CD14-positive monocyte (primary cell): ENCODE data around the gene ATG16L2. TPM values are rescaled to one million over a fixed set of nuclear protein-coding genes. Genes with fewer than 3 reads are reported as not detected.

Source experiments
- DNase-seq, 3 donors: peaks; one replicate each; pipeline ENCODE4 v3.0.0-alpha.2; 2011 to 2022
- H2AFZ ChIP-seq: 2 replicates; pipeline ENCODE4 v1.6.0; 2012; ENCODE audit warnings: mild to moderate bottlenecking, low read depth, low read length, inconsistent platforms; ENCODE audit not compliant: insufficient read depth, poor library complexity, severe bottlenecking
- H3K27ac ChIP-seq, 2 donors: 1 replicate in 1 of 2; 2 replicates in 1 of 2; pipeline ENCODE4 v1.5.1; 2012 to 2013; ENCODE audit warnings: low read length in 2 of 2, control low read depth in 1 of 2, inconsistent platforms in 1 of 2, low read depth in 1 of 2, mild to moderate bottlenecking in 1 of 2
- H3K27me3 ChIP-seq, 2 donors: one replicate each; pipeline versions ENCODE4 v1.6.0 to v1.6.1; 2011 to 2013; ENCODE audit warnings: low read length in 2 of 2; ENCODE audit not compliant: control insufficient read depth in 2 of 2, insufficient read depth in 2 of 2
- H3K36me3 ChIP-seq, 2 donors: replicated peaks in 1 of 2; 1 replicate in 1 of 2; 2 replicates in 1 of 2; pipeline versions ENCODE4 v1.5.1 to v1.6.1; 2012 to 2013; ENCODE audit warnings: low read length in 2 of 2, control low read depth in 1 of 2, inconsistent platforms in 1 of 2, mild to moderate bottlenecking in 1 of 2; ENCODE audit not compliant: insufficient read depth in 2 of 2, control insufficient read depth in 1 of 2
- H3K4me1 ChIP-seq, 2 donors: 1 replicate in 1 of 2; 2 replicates in 1 of 2; pipeline versions ENCODE4 v1.5.1 to v1.6.1; 2012 to 2013; ENCODE audit warnings: low read length in 2 of 2, control low read depth in 1 of 2, inconsistent platforms in 1 of 2, mild to moderate bottlenecking in 1 of 2, moderate library complexity in 1 of 2; ENCODE audit not compliant: insufficient read depth in 2 of 2, control insufficient read depth in 1 of 2
- H3K4me2 ChIP-seq: replicated peaks from 2 replicates; pipeline ENCODE3; 2012; ENCODE audit warnings: low read length, moderate library complexity, mild to moderate bottlenecking; ENCODE audit not compliant: poor library complexity, severe bottlenecking; ENCODE audit errors: extremely low read depth
- H3K4me3 ChIP-seq, 3 experiments: fragments of 200-600 bp in 1 of 3; sonication (generic) in 1 of 3; replicated peaks in 1 of 3; 1 replicate in 2 of 3; 2 replicates in 1 of 3; pipeline ENCODE4 v1.5.1; 2011 to 2013; ENCODE audit warnings: low read length in 3 of 3, mild to moderate bottlenecking in 3 of 3, control low read depth in 2 of 3, low read depth in 2 of 3, inconsistent platforms in 1 of 3, moderate library complexity in 1 of 3
- H3K79me2 ChIP-seq: 2 replicates; pipeline ENCODE4 v1.6.0; 2012; ENCODE audit warnings: mild to moderate bottlenecking, control low read depth, inconsistent platforms, low read length, moderate library complexity; ENCODE audit not compliant: insufficient read depth
- H3K9ac ChIP-seq: 2 replicates; pipeline ENCODE4 v1.6.0; 2017; ENCODE audit warnings: low read length, mild to moderate bottlenecking; ENCODE audit not compliant: insufficient read depth, poor library complexity, severe bottlenecking
- H3K9me3 ChIP-seq, 2 donors: replicated peaks in 1 of 2; 1 replicate in 1 of 2; 2 replicates in 1 of 2; pipeline versions ENCODE4 v1.5.1 to v1.6.1; 2012 to 2013; ENCODE audit warnings: low read length in 2 of 2, control low read depth in 1 of 2; ENCODE audit not compliant: control insufficient read depth in 1 of 2, insufficient read depth in 1 of 2
- H4K20me1 ChIP-seq: 2 replicates; pipeline ENCODE4 v1.6.0; 2012; ENCODE audit warnings: mild to moderate bottlenecking, low read length, control low read depth, moderate library complexity; ENCODE audit not compliant: insufficient read depth
- H3K27ac Mint-ChIP-seq, 7 donors: one replicate each; pipeline ENCODE4 v1.8.0; 2020; ENCODE audit warnings: mild to moderate bottlenecking in 7 of 7, mixed read lengths in 7 of 7, moderate library complexity in 6 of 7, inconsistent platforms in 2 of 7
- H3K27me3 Mint-ChIP-seq, 3 donors: one replicate each; pipeline ENCODE4 v1.8.0; 2021 to 2022; ENCODE audit warnings: low read depth in 3 of 3, mild to moderate bottlenecking in 3 of 3, mixed read lengths in 3 of 3, moderate library complexity in 3 of 3, inconsistent platforms in 1 of 3
- H3K36me3 Mint-ChIP-seq, 2 donors: one replicate each; pipeline ENCODE4 v1.8.0; 2020; ENCODE audit warnings: mixed read lengths in 2 of 2, inconsistent platforms in 1 of 2, mild to moderate bottlenecking in 1 of 2
- H3K4me1 Mint-ChIP-seq: one replicate; pipeline ENCODE4 v1.8.0; 2020; ENCODE audit warnings: mild to moderate bottlenecking, mixed read lengths
- H3K4me3 Mint-ChIP-seq, 2 donors: one replicate each; pipeline ENCODE4 v1.8.0; 2020; ENCODE audit warnings: mild to moderate bottlenecking in 2 of 2, mixed read lengths in 2 of 2, moderate library complexity in 1 of 2
- H3K9me3 Mint-ChIP-seq, 7 donors: one replicate each; pipeline ENCODE4 v1.8.0; 2020 to 2022; ENCODE audit warnings: mixed read lengths in 7 of 7, mild to moderate bottlenecking in 6 of 7, moderate library complexity in 6 of 7, inconsistent platforms in 2 of 7
- WGBS: methylation state at CpG from one replicate; pipeline ENCODE4 v1.1.5; 2013; ENCODE audit warnings: missing lambda C conversion rate; ENCODE audit not compliant: insufficient coverage; 5-methylcytosine and 5-hydroxymethylcytosine counted together
- intact Hi-C, 2 donors: fragments of 100-400 bp; cut with micrococcal nuclease; formaldehyde crosslinking; loops; one replicate each; pipeline versions ENCODE4 v1.15.0 to v1.15.1; 2023
- polyA minus RNA-seq: library from RNA; depleted of rRNA, polyadenylated mRNA; stranded (reverse); fragments of >200 nt; gene quantifications from 2 replicates; pipeline ENCODE4 v1.2.3, GENCODE V29; 2012
- polyA plus RNA-seq, 3 donors: library from polyadenylated mRNA; depleted of rRNA in 1 of 3; unstranded in 2 of 3; stranded (reverse) in 1 of 3; fragments of 300-500 nt in 2 of 3; fragments of >200 nt in 1 of 3; fragmentation: Illumina TruSeq in 2 of 3; gene quantifications; 1 replicate in 2 of 3; 2 replicates in 1 of 3; pipeline ENCODE4 v1.2.3, GENCODE V29; 2012 to 2021
- total RNA-seq, 12 experiments: library from RNA in 1 of 12; stranded (reverse) in 1 of 12; fragments of 120-200 nt in 1 of 12; gene quantifications; one replicate each; pipeline ENCODE4 v1.2.4 and lab custom pipeline; 2013 to 2026; ENCODE audit warnings: mixed read lengths in 6 of 12, inconsistent platforms in 1 of 12
- TF ChIP-seq, protein P1 (sequence below): fragments of 200-600 bp; IDR thresholded peaks from one replicate; pipeline ENCODE4 v1.8.0; 2022; ENCODE audit warnings: antibody characterized with exemption, mild to moderate bottlenecking

Gene ATG16L2, protein sequence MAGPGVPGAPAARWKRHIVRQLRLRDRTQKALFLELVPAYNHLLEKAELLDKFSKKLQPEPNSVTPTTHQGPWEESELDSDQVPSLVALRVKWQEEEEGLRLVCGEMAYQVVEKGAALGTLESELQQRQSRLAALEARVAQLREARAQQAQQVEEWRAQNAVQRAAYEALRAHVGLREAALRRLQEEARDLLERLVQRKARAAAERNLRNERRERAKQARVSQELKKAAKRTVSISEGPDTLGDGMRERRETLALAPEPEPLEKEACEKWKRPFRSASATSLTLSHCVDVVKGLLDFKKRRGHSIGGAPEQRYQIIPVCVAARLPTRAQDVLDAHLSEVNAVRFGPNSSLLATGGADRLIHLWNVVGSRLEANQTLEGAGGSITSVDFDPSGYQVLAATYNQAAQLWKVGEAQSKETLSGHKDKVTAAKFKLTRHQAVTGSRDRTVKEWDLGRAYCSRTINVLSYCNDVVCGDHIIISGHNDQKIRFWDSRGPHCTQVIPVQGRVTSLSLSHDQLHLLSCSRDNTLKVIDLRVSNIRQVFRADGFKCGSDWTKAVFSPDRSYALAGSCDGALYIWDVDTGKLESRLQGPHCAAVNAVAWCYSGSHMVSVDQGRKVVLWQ
- total RNA-seq (2013) = 315 TPM
- polyA plus RNA-seq (100 to 1,000 TPM in 1 of 3 donors, 10 to 100 TPM in 2; 36.9 to 975 (median 46.8) TPM), polyA minus RNA-seq (146 and 166 TPM in 2 replicates), total RNA-seq (lab: John Stamatoyannopoulos, UW) (29.3 to 214 (median 137) reads per million in 11 experiments)

DNA sequence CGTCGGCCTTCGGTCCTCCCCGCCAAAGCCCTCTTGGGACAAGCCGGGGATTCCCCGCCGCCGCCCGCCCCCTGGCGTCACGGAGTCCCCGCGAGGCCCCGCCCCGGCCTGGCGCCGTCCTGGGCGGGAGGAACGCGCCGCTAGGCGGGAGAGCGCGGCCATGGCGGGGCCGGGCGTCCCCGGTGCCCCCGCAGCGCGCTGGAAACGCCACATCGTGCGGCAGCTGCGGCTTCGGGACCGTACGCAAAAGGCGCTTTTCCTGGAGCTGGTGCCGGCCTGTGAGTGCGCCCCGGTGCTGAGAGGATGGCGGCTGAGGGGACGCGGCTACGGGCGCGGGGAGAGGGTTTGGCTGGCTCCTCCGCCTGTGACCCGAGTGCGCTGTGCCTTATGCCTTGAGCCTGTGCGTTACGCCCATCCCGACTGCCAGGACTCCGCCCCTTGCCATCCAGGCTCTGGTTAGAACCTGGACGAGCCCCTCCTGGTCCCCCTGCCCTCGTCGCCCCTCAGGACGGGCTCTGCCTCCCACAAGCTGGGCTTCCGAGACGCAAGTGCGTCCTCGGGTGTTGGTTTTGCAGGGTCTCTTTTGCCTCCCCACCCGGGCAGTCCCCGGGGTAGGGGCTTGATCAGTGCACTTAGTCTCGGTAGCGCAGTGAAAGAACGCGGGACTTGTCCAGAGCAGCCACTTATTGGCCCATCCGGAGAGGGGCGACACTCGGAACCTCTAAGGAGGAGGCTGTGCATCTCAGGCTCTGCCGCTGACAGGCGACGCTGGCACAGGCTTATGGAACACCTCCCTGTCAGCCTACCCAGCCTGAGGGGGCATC, at the start of gene ATG16L2:
Gene ATG16L2 (plus strand): TSS at position 126 of the 824 bp plus-strand sequence. CDS start 35 bp downstream, at position 161.
- intact Hi-C loops = loop anchor here (2.0 to 5.0 kb wide), 5 partner anchors 20 to 92 kb away; partner anchors contain the start of gene STARD10 (in 1 of the 2)
- under 1% methylated on average over 75 of the region's 75 CpGs for WGBS
- Histone ChIP-seq H4K20me1 (peaks cover 53% of the 10 kb centered on the region), H2AFZ (peak within 1 kb of the TSS; percentile 60), H3K27me3 (no peaks in the 10 kb centered on the region), H3K4me1 (peaks cover 46 to 70% of the 10 kb centered on the region in 2 donors), H3K9ac (peak within 1 kb of the TSS; percentile 94), H3K4me2 (peak within 1 kb of the TSS; percentile 100), H3K79me2 (peaks cover 100% of the 10 kb centered on the region), H3K27ac (peak within 1 kb of the TSS; percentile 98), H3K4me3 (peak within 1 kb of the TSS; percentile 73 to 100 (median 99)), H3K9me3 (no peaks in the 10 kb centered on the region), H3K36me3 (peaks cover 34 to 36% of the 10 kb centered on the region in 2 donors)
- H3K9me3 Mint-ChIP-seq = peaks cover 0 to 5% (median 3%) of the 10 kb centered on the region in 7 donors
- peaks cover 65% of the 10 kb centered on the region for H3K4me1 Mint-ChIP-seq
- peak; percentile 74 to 86 (median 80) for DNase-seq
- H3K36me3 Mint-ChIP-seq = peaks cover 40 to 63% of the 10 kb centered on the region in 2 donors
- H3K4me3 Mint-ChIP-seq = peak within 1 kb of the TSS; percentile 99 to 100
- H3K27me3 Mint-ChIP-seq = peaks cover 0 to 5% (median 3%) of the 10 kb centered on the region in 3 donors
- TF ChIP-seq, protein P1, sequence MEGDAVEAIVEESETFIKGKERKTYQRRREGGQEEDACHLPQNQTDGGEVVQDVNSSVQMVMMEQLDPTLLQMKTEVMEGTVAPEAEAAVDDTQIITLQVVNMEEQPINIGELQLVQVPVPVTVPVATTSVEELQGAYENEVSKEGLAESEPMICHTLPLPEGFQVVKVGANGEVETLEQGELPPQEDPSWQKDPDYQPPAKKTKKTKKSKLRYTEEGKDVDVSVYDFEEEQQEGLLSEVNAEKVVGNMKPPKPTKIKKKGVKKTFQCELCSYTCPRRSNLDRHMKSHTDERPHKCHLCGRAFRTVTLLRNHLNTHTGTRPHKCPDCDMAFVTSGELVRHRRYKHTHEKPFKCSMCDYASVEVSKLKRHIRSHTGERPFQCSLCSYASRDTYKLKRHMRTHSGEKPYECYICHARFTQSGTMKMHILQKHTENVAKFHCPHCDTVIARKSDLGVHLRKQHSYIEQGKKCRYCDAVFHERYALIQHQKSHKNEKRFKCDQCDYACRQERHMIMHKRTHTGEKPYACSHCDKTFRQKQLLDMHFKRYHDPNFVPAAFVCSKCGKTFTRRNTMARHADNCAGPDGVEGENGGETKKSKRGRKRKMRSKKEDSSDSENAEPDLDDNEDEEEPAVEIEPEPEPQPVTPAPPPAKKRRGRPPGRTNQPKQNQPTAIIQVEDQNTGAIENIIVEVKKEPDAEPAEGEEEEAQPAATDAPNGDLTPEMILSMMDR = no peak
- H3K27ac Mint-ChIP-seq = peak within 1 kb of the TSS; percentile 98 to 100 (median 99)
